ENCODE data around the gene KMO.

Gene KMO

GRCh38 chr1:241586905-241587512, 54.8 kb downstream of the KMO start:
- H3K9ac ChIP-seq = no peak overlapping the region
- no peaks in the 10 kb centered on the region for H4K20me1 ChIP-seq (ENCODE audit: insufficient read depth)
- no peak for TF ChIP-seq CTCF (conservative IDR thresholded peaks at IDR 0.05; ENCODE audit: low read depth, low read length)
- no peaks in the 10 kb centered on the region for H3K27me3 ChIP-seq (ENCODE audit: insufficient read depth, low read depth)
- no peaks in the 10 kb centered on the region for H3K36me3 ChIP-seq (ENCODE audit: insufficient read depth)
- no peak overlapping the region for H3K4me3 ChIP-seq (IDR thresholded peaks at IDR 0.05; ENCODE audit: insufficient read depth, low read depth, low read length)
- no peak overlapping the region for H3K4me2 ChIP-seq
- H3K4me1 ChIP-seq (ENCODE audit: low read depth, poor library complexity, severe bottlenecking) = no peaks in the 10 kb centered on the region
- H2AFZ ChIP-seq (ENCODE audit: low read depth) = no peak overlapping the region
- no peaks in the 10 kb centered on the region for H3K79me2 ChIP-seq (ENCODE audit: insufficient read depth, low read depth)
- no peak overlapping the region for H3K27ac ChIP-seq

- no peak overlapping the region for H3K9ac ChIP-seq
- H3K4me2 ChIP-seq = no peak overlapping the region
- no peak overlapping the region for H3K27ac ChIP-seq
- no peak for TF ChIP-seq CTCF (conservative IDR thresholded peaks at IDR 0.05; ENCODE audit: low read depth, low read length)
- no peak overlapping the region for H3K4me3 ChIP-seq (IDR thresholded peaks at IDR 0.05; ENCODE audit: insufficient read depth, low read depth, low read length)
- H2AFZ ChIP-seq (ENCODE audit: low read depth) = no peak overlapping the region
- H3K27me3 ChIP-seq (ENCODE audit: insufficient read depth, low read depth) = no peaks in the 10 kb centered on the region
- H4K20me1 ChIP-seq (ENCODE audit: insufficient read depth) = no peaks in the 10 kb centered on the region
- H3K79me2 ChIP-seq (ENCODE audit: insufficient read depth, low read depth) = no peaks in the 10 kb centered on the region
- H3K4me1 ChIP-seq (ENCODE audit: low read depth, poor library complexity, severe bottlenecking) = no peaks in the 10 kb centered on the region
- no peaks in the 10 kb centered on the region for H3K36me3 ChIP-seq (ENCODE audit: insufficient read depth)
These were observed 57.3 kb downstream of the KMO start for GRCh38 chr1:241589521-241589920.

GRCh38 chr1:241590719-241591118, 58.5 kb downstream of the KMO start:
- Histone ChIP-seq H4K20me1 (ENCODE audit: insufficient read depth) (no peaks in the 10 kb centered on the region), H3K4me1 (ENCODE audit: low read depth, poor library complexity, severe bottlenecking) (no peaks in the 10 kb centered on the region), H3K79me2 (ENCODE audit: insufficient read depth, low read depth) (no peaks in the 10 kb centered on the region), H3K27ac (no peak overlapping the region), H3K9ac (no peak overlapping the region), H3K4me2 (no peak overlapping the region), H2AFZ (ENCODE audit: low read depth) (no peak overlapping the region), H3K36me3 (ENCODE audit: insufficient read depth) (no peaks in the 10 kb centered on the region), H3K4me3 (IDR thresholded peaks at IDR 0.05; ENCODE audit: insufficient read depth, low read depth, low read length) (no peak overlapping the region), H3K27me3 (ENCODE audit: insufficient read depth, low read depth) (no peaks in the 10 kb centered on the region)
- TF ChIP-seq CTCF (conservative IDR thresholded peaks at IDR 0.05; ENCODE audit: low read depth, low read length) = no peak

DNA sequence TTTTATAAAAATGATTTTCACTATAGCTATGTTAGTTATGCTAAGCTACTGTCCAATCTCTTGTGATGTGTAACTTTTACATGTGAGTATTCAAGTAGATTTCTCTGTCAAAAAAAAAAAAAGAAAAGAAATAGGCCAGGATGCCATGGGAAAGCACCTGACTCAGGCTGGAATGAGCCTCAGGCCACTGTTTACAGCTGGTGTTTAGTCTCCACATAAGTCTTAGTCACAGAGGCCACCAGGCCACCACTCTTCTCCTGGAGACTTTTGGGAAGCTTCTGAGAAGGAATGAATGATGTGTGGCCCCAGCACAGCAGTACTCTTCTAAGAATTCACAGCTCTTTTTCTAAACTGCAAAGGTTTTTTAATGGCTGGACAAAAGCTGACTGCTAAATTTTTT, 59.1 kb downstream of the KMO start:
- Histone ChIP-seq H3K36me3 (ENCODE audit: insufficient read depth) (no peaks in the 10 kb centered on the region), H3K4me2 (no peak overlapping the region), H3K27ac (no peak overlapping the region), H3K27me3 (ENCODE audit: insufficient read depth, low read depth) (no peaks in the 10 kb centered on the region), H3K79me2 (ENCODE audit: insufficient read depth, low read depth) (no peaks in the 10 kb centered on the region), H3K4me1 (ENCODE audit: low read depth, poor library complexity, severe bottlenecking) (no peaks in the 10 kb centered on the region), H4K20me1 (ENCODE audit: insufficient read depth) (no peaks in the 10 kb centered on the region), H3K4me3 (IDR thresholded peaks at IDR 0.05; ENCODE audit: insufficient read depth, low read depth, low read length) (no peak overlapping the region), H3K9ac (no peak overlapping the region), H2AFZ (ENCODE audit: low read depth) (no peak overlapping the region)
- TF ChIP-seq CTCF (conservative IDR thresholded peaks at IDR 0.05; ENCODE audit: low read depth, low read length) = no peak

Measured in KMS-11 (cell line).